Measurements from ENCODE around the gene CATSPER4.
"Not testable (repeated sequence)": the region's sequence is repeated elsewhere in the genome, so short reads cannot be mapped to it uniquely, and the experiment has no call there.

The CATSPER4 gene

DNA sequence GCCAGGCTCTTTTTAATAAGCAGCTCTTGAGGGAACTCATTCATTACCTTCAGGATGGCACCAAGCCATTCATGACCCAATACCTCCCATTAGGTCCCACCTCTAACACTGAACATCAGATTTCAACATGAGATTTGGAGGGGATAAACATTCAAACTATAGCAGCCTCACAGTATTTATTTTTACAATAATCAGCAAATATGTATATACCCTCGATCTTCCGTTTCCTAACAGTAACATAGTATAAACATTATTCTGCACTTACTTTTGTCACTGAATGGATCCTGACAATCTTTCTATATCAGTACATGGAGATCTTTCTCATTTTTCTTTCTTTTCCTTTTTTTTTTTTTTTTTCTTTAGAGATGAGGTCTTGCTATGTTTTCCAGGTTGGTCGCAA is 5.4 kb downstream of the CATSPER4 start:
- DNase-seq (ENCODE audit: low spot score) = no peak

DNA sequence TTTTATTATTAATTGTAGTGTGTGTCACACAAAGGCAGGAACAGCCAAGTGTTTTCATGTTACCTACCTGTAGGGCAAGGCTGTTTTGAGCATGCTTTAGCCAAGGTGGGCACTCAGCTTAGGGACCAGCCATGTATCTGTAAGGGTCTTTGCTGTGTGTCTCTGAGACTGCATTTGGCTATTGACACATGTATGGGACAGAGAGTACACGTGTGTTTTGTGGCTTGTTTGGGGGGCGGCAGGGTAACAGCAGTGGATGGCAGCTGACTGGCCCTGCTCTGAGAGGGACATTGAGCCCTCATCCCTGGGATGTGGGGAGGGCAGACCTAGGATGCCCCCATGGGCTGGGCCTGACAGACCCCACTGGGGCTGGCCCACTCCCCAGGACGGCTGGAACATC is 6.9 kb downstream of the CATSPER4 start:
- no peak for DNase-seq (ENCODE audit: low spot score)

DNA sequence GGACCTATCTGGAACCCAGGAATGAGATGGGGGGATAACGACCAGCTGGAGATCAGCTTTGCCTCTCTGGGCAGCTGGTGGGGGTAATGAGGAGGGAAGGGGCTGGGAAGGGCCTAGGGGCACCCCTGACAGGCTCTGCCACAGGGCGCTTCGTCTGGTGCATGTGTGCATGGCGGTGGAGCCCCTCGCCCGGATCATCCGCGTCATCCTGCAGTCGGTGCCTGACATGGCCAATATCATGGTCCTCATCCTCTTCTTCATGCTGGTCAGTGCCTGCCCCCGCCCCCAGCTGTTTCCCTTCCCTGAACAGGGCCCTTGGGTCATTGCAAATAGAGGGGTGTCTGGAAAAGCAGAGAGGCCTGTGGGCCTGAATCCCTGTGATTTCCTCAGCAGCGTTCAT is 7.4 kb downstream of the CATSPER4 start:
- DNase-seq (ENCODE audit: low spot score) = no peak

DNA sequence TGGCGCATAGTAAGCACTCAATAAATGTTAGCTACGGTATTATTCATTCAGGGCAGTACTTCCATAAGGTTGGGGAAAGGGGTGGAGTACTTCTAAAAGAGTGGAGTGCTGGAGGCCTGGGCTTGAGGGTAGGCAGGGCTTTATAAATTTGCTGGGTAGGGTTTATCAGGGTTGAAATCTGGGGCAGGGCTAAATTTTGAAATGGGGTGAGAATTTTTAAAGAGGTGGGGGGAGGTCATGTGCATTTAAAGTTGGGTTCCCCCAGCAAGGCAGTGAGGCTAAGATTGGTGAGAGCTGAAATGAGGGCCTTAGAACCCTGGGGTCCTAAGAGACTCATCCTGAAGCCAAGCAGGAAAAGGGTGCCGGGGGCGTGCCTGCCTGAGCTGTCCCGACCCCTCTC is 10.0 kb downstream of the CATSPER4 start:
- no peak for DNase-seq (ENCODE audit: low spot score)

DNA sequence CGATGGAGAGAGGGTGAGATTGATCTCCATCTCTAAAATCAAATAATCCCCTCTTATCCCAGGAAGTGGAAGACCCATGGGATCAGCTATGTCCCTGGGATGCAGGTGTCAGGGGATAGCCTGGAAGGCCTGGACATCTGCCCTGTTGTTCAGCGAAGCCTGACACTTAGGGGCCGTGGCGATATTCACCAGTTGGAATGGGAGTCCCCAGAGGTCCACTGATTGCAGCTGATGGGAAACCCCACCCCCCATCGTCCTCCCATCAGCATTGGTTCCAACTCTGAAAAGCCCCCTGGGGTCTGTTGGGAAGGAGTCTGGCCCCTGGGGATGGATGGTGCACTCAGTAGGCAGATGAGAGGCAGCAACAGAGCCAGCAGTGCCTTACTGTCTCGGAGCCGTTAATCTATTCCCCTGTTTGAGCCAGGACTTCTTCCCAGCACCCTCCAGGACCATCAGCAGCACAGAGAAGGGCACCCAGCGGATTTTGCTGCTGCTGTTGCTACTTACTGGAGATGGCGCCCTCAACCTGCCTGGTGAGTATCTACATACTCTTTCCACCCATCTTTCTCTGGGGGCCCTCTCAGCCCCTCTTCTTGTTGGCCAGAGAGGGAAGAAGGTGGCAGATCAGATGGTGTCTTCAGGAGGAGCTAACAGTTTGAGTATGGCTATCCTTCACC is 13.4 kb downstream of the CATSPER4 start:
- no peak for DNase-seq (ENCODE audit: low spot score)

DNA sequence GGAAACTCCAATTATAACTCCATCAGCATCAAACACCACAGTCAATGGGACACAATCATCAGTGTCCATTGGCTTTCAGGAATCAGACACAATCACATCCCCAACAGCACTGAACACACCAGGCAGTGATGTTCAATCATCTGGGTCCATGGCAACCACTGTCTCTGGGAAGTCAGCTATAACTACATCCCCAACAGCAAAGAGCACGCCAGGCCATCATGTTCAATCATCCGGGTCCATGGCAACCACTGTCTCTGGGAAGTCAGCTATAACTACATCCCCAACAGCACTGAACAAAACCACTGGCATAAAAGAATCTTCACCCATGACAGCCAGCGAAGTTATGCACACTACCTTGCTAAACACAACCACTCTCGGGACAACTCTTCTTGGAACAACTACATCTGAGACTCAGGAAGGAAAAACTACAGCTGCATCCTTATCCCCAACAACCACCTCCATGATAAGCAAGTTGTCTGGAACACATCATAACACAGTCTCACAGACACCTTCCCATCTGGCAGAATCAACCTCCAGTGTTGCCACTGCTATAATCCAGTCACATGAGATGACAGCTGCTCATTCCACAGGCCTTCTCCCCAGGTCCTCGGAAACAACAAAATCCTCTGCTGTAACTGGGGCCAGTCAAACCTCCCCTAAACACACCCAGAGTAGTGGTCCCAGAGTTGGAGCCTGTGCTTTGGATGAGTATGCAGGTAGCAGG is 19.9 kb downstream of the CATSPER4 start:
- no peak for DNase-seq (ENCODE audit: low spot score)

DNA sequence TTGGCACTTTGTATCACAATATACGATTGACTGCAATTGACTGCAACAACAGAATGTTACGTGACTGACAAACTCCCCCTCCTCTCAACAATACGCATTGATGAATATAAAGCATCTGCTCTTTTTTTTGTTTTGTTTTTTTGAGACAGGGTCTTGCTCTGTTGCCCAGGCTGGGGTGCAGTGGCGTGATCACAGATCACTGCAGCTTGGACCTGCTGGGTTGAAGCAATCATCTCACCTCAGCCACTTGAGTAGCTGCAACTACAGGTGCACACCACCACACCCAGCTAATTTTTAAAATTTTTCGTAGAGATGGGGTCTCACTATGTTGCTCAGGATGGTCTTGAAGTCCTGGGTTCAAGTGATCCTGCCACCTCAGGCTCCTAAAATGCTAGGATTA is 22.3 kb downstream of the CATSPER4 start:
- no peak for DNase-seq (ENCODE audit: low spot score)

DNA sequence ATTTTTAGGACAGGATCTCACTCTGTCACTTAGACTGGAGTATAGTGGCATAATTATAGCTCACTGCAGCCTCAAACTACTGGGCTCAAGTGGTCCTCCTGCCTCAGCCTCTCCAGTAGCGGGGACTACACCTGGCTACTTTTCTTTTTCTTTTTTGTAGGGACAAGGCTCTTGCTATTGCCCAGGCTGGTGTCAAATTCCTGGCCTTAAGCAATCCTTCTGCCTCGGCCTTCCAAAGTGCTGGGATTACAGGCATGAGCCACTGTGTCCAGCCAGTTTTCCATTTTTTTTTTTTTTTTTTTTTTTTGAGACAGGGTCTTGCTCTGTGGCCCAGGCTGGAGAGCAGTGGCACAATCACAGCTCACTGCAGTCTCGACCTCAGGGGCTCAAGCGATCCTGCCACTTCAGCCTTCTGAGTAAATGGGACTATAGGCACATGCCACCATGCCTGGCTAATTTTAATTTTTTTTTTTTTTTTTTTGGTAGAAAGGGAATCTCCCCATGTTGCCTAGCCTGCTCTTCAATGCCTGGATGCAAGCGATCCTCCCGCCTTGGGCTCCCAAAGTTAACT is 23.0 kb downstream of the CATSPER4 start:
- DNase-seq (ENCODE audit: low spot score) = no peak

DNA sequence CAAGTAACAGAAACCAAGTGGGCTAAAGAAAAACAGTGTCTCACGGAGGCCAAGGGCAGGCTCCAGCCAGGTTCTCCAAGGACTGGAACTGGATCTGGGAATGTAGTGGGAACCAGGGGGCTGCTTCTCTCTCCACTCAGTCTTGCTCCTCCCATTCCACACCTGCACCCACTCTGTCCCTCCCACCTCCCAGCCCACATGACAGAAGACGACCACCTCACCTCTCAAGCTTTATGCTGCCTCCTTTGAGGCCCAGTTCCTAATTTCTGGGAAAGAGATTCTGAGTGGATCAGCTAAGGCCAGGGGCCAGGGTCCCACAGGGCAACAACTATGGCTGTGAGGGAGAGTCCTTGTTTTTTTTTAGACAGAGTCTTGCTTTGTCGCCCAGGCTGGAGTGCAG is 24.8 kb downstream of the CATSPER4 start:
- no peak for DNase-seq (ENCODE audit: low spot score)

DNA sequence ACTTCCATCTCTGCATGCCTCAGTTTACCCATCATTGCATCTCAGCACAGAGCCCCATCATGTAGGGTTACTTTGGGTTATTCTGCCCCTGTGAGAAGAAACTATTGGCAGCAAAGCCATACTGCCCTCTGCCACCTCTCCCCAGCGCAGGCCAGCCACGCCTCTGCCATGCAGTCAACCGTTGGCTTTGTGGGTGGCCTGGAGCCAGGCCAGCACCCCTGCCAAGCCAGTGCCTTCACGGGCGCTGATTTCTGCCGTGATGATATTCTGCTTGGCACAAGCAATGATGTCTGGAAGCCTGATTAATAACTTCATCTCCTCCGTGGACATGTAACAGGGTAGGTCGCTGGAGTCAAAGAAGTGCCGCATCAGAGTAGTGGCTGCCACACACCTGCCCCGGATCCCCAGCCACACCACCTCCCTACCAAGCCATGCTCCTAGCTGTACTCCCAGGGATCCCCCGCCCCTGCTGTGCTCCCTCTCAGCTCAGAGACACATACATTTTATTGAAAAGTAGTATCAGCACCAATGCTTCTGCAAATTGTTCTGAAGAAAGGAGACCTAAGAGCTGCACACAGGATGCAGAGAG is 28.6 kb downstream of the CATSPER4 start:
- DNase-seq (ENCODE audit: low spot score) = no peak

DNA sequence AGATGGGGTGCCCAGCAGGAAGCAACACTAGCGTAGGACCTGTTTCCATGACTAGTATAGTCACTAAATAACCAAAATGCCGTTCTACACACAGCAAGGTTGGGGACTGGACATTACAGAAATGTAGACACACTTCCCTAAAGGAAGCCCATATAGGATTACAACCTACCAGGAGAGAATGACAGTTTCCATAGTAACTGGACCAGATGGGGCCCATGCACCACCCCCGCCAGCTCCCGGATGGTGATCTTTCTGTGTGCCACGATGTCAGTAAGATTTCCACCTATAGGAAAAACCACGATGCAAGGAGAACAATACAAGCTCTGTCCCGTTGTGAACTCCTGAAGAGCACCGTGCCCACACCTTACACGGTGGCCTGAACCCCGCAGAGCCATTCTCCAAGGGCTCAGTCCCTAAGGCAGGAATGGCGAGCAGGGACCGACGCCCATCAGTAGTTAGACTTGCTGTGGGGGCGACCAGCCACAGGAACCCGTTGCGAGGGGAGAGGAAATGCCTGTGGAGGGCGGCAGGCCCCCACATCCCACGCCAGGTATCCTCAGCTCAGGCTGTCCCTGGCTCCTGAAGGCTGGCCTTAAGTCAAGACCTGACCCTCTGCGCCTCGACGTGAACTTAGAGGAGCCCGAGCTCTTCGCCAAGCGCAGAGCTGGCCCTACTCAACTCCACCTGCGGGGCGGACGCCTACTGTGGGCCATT is 30.0 kb downstream of the CATSPER4 start:
- DNase-seq (ENCODE audit: low spot score) = no peak

DNA sequence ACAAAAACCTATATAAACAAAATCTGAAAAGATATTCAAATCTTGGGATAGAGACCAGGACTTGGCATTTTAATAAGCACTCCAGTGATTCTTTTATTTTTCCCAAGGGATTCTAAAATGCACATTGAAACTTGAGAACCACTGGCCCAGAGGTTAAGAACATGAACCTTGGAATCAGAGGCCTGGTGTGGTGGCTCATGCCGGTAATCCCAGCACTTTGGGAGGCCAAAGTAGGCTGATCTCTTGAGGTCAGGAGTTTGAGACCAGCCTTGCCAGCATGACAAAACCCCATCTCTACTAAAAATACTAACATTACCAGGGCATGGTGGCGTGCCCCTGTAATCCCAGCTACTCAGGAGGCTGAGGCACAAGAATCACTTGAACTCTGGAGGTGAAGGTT is 30.7 kb downstream of the CATSPER4 start:
- no peak for DNase-seq (ENCODE audit: low spot score)

DNA sequence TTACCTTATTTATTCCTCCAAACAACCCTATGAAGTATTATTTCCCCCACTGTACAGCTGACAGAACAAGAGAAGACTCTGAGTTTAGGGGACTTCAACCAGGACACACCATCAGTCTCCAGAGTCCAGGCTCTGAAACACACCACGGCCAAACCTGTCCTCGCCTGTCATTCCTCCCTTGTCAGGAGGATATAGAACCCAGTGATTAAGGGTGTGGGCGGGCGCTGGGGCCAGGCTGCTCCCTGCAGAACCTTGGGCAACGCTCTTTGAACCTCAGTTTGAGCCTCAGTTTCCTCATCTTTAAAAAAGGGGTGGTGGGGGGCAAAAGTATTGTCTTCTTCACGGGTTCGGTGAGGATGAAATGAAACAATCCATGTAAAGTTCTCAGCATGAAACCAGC is 34.2 kb downstream of the CATSPER4 start:
- no peak for DNase-seq (ENCODE audit: low spot score)

DNA sequence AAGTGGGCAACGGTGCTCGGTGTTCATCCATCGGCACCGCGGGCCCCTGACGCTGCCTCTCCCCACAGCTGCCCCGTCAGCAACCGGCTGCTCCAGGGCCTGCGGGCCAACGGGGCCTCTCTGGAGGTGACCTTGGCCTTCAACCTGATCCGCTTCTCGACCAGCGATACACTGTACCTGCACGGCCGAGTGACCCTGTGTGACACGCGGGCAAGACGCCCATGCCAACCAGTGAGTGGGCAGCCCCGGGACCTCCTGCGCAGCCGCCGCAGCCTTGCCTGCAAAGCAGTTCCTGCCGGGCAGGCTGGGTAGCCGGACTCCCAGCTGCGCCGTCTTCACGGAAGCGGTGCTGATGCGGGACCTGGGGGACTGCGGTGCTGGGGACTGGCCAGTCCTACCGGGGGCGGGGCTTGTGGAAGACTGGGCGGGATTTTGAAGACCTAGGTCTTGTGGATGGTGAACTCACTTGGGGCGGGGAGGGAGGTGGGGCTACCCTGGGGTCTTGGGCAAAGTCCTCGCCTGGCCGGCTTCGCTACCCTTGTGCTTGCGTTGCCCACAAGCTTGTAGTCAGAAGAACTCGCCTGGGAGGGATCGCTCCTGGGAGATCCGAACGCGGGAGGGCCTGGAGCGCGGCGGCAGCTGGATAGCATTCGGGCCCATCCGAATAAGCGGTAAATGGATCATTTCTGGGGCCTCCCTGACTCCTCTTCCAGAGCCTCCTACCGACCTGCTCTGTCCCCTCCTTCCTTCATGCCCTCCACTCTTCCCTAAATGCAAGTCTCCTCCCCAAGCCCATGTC is 34.8 kb downstream of the CATSPER4 start:
- DNase-seq (ENCODE audit: low spot score) = peak; percentile 30

DNA sequence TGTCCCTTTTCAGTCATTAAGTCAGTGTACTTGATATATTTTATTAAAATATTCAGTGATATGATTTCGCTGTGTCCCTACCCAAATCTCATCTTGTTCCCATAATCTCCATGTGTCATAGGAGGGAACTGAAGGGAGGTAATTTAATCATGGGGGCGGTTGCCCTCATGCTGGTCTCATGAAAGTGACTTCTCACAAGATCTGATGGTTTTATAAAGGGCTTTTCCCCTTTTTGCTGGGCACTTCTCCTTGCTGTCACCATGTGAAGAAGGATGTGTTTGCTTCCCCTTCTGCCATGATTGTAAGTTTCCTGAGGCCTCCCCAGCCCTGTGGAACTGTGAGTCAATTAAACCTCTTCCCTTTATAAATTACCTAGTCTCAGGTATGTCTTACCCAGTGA is 40.3 kb downstream of the CATSPER4 start:
- not testable (repeated sequence) for DNase-seq (ENCODE audit: low spot score)

DNA sequence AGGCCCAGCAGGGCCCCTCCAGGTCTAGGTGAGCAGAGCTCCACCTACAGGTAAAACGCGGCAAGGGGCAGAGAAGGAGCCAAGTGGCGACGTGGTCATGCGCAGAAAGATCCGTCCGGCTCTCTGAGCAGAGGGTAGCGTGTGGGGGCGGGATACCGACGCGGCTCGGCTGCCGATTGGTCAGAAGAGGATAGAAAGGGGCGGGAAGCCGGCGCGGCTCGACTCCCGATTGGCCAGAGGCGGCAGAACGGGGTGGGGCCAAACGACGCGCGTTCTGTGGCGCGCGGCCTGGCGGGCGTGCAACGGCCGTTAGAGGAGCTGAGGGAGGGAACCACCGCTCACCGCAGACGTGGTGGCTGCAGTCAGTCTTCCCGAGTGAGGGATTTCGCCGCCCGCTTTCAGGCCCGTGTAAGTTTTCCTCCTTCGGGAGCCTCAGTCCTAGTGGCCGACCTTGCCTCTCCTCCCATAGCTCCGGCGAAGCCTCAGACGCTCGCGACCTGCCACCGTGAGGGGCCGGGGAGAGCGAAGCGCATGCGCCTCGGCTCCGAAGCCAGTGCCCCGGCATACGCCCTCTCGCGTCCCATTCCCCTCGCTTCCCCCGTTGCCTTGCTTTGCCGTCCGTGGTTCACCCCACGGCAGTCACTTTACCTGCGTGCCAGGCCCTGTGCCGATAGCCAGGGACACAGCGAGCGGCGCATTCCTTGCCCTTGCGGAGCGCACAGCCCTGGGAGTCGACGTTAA is 43.7 kb downstream of the CATSPER4 start, which contains the start of gene CEP85:
Gene CEP85, plus strand, starts transcription at position 298 of the 741 bp plus-strand sequence. CDS start 5,584 bp downstream, outside the sequence.
- DNase-seq (ENCODE audit: low spot score) = peak; percentile 99

DNA sequence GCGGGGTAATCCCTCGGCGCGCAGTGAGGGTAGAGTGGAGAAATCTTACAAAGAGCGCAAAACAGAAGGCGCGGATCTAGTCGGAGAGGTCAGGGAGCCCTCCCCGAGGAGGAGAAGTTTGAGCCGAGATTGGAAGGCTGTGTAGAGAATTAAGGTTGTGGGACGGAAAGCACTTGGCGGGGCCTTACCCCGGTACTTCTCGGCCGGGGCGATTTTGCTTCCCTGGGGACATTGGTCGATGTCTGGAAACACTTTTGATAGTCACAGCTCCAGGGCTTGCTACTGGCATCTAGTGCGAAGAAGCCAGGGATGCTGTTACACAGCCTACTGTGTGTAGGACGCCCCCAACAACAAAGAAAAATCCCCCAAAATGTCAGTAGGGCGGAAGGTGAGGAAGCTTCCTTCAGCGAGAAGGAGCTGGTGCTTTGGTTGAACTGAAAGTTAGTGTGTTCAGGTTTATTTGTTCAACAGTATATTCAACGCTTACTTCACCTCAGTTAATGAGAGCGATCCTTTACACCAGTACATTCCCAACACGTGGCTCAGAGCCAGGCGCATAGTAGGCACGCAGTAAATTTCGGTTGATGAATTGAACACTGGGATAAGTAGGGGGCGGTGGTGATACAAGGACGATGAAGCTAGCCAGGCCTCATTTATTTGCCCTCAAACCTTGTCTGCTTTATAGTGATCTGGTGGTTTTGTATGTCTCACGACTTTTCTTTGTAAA is 44.4 kb downstream of the CATSPER4 start:
- DNase-seq (ENCODE audit: low spot score) = peak; percentile 30

DNA sequence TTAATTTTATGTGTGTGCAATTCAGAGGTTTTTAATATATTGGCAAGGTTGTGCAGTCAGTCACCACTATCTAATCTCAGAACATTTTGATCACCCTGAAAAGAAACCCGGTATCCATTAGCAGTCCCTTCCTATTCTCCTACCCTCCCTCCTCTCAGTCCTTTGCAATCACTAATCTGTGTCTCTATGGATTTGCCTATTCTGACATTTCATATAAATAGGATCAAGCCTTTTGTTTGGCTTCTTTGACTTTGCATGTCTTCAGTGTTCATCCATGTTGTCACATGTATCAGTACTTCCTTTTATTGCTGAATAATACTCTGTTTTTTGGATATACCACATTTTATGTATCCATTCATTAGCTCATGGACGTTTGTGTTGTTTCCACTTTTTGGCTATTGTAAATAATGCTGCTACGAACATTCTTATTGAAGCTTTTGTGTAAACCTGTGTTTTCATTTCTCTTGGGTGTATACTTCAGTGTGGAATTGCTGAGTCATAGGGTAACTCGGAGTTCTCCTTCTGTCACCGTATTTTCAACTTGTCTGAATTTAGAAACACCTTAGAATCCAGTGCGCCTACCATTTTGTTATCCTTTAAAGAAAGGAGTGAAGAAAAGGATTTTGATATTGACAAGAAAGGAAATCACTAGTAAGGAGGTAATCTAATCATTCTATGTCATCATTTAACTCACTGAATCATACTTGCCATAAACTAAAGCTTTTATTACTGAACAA is 47.0 kb downstream of the CATSPER4 start:
- DNase-seq (ENCODE audit: low spot score) = peak; percentile 28

DNA sequence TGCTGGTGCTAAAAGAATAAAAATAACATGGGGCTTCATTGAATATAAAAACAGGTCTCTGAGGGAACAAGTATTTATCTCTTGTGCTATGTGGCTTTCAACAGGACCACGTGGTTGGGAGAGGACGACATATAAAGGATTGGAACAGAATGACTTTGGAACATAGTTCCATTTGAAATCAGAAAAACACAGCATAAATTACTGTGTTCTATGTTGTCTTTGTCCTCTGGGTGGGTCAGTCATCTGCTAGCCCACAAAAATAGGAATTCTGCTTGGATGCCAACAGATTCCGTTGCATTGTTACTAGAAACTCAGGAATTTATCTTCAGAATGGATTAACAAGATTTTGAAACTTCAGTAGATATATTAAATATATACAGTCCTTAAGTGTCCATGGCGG is 49.5 kb downstream of the CATSPER4 start:
- DNase-seq (ENCODE audit: low spot score) = no peak
